ENCODE data around the gene STEAP3.

STEAP3 gene

GRCh38 chr2:119223521-119224390, at the start of gene STEAP3:
STEAP3 (plus strand) TSS chr2:119223834; CDS start chr2:119231013, 7,179 bp downstream.
- DNase-seq: peak; percentile 57

GRCh38 chr2:119174216-119174992, 49.2 kb upstream of the STEAP3 start:
- DNase-seq: peak; percentile 83

- no peak for DNase-seq
Observed at GRCh38 chr2:119174993-119175347, 48.7 kb upstream of the STEAP3 start.

GRCh38 chr2:119175517-119175916, 48.1 kb upstream of the STEAP3 start:
- DNase-seq: no peak

GRCh38 chr2:119177171-119177837, 46.3 kb upstream of the STEAP3 start:
- no peak for DNase-seq

GRCh38 chr2:119177838-119178190, 45.8 kb upstream of the STEAP3 start:
- DNase-seq: no peak

GRCh38 chr2:119178776-119179175, 44.9 kb upstream of the STEAP3 start:
- no peak for DNase-seq

- DNase-seq: no peak
Observed at GRCh38 chr2:119179202-119179601, 44.4 kb upstream of the STEAP3 start.

GRCh38 chr2:119179991-119180390, 43.6 kb upstream of the STEAP3 start:
- DNase-seq: no peak

- no peak for DNase-seq
Observed at GRCh38 chr2:119180892-119181291, 42.7 kb upstream of the STEAP3 start.

- no peak for DNase-seq
Observed at GRCh38 chr2:119181391-119181790, 42.2 kb upstream of the STEAP3 start.

GRCh38 chr2:119181791-119182445, 41.7 kb upstream of the STEAP3 start:
- DNase-seq: no peak

GRCh38 chr2:119184512-119184911, 39.1 kb upstream of the STEAP3 start:
- no peak for DNase-seq

GRCh38 chr2:119190321-119191111, 33.1 kb upstream of the STEAP3 start:
- no peak for DNase-seq

- DNase-seq: no peak
Observed at GRCh38 chr2:119192893-119193292, 30.7 kb upstream of the STEAP3 start.

GRCh38 chr2:119195001-119195400, 28.6 kb upstream of the STEAP3 start:
- DNase-seq: no peak

- DNase-seq: no peak
Observed at GRCh38 chr2:119195887-119196286, 27.7 kb upstream of the STEAP3 start.

- no peak for DNase-seq
Observed at GRCh38 chr2:119196301-119197125, 27.1 kb upstream of the STEAP3 start.

GRCh38 chr2:119197126-119197405, 26.6 kb upstream of the STEAP3 start:
- no peak for DNase-seq

- DNase-seq: no peak
Observed at GRCh38 chr2:119197529-119198239, 25.9 kb upstream of the STEAP3 start.

All from activated CD8-positive, alpha-beta memory T cell treated with anti-CD3 and anti-CD28 coated beads, Interleukin-2, amount 50 U/mL, for 48 hours (primary cell).